Stimulated activated naive CD8-positive, alpha-beta T cell treated with anti-CD3 and anti-CD28 coated beads, Interleukin-15, Interleukin-2, amounts not matched to agents 100 ng/mL and 50 ng/mL, for 24 hours (primary cell): ENCODE measurements around the gene TYW1B.
"Not testable (repeated sequence)": the region's sequence is repeated elsewhere in the genome, so short reads cannot be mapped to it uniquely, and the experiment has no call there.

ENCODE experiments used
- H3K27ac Mint-ChIP-seq: one replicate; pipeline ENCODE4 v1.8.0; 2021; ENCODE audit warnings: mild to moderate bottlenecking, mixed read lengths
- H3K27me3 Mint-ChIP-seq: one replicate; pipeline ENCODE4 v1.8.0; 2021; ENCODE audit warnings: mixed read lengths
- H3K36me3 Mint-ChIP-seq: one replicate; pipeline ENCODE4 v1.8.0; 2021; ENCODE audit warnings: low read depth, mixed read lengths
- H3K4me1 Mint-ChIP-seq: one replicate; pipeline ENCODE4 v1.8.0; 2021; ENCODE audit warnings: low read depth, mixed read lengths
- H3K4me3 Mint-ChIP-seq: one replicate; pipeline ENCODE4 v1.8.0; 2021; ENCODE audit warnings: mild to moderate bottlenecking, mixed read lengths
- H3K9me3 Mint-ChIP-seq: one replicate; pipeline ENCODE4 v1.8.0; 2021; ENCODE audit warnings: mixed read lengths

Gene TYW1B

DNA sequence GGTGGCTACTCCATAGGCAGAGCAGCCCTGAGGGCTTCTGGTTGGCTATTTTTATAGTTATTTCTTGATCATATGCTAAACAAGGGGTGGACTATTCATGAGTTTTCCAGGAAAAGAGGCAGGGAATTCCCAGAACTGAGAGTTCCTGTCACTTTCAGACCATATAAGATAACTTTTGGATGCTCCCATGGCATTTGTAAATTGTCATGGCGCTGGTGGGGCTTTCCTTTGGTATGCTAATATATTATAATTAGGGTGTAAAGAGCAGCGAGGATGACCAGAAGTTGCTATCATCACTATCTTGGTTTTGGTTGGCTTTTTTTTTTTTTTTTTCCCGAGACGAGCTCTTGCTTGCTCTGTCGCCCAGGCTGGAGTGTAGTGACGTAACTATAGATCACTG, 272.8 kb downstream of the TYW1B start:
- not testable (repeated sequence) for H3K27ac Mint-ChIP-seq, H3K4me3 Mint-ChIP-seq, H3K27me3 Mint-ChIP-seq, H3K9me3 Mint-ChIP-seq, H3K36me3 Mint-ChIP-seq, H3K4me1 Mint-ChIP-seq

DNA sequence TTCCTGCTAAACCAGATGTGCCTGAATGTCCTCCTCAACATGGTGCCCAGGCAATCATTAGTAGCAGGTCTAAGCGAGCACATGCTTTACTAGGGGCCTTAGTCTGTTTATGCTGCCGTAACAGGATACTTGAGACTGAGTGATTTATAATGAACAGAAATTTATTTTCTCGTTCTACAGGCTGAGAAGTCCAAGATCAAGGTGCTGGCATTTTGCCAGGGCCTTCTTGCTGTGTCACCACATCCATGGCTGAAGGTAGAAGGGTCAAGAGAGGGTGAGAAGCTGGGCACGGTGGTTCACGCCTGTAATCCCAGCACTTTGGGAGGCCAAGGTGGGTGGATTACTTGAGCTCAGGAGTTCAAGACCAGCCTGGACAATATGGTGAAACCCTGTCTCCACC, 273.6 kb downstream of the TYW1B start:
- not testable (repeated sequence) for H3K4me1 Mint-ChIP-seq, H3K27ac Mint-ChIP-seq, H3K36me3 Mint-ChIP-seq, H3K4me3 Mint-ChIP-seq, H3K27me3 Mint-ChIP-seq, H3K9me3 Mint-ChIP-seq

DNA sequence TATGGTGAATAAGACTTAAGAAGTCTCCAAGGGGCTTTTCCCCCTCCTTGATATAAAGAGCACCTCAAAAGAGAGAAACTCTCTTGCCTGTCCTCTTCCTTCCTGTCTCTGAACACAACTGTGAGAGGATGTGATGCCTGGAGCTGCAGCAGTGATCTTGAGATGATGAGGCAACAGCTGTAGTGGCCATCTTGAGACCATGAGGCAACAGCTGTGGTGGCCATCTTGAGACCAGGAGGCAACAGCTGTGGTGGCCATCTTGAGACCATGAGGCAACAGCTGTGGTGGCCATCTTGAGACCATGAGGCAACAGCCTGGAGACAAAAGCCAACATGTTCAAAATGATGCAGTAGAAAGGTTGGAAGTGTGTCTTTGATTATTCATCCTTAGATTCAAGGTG, 277.5 kb downstream of the TYW1B start:
- H3K36me3 Mint-ChIP-seq, H3K9me3 Mint-ChIP-seq: not testable (repeated sequence)

DNA sequence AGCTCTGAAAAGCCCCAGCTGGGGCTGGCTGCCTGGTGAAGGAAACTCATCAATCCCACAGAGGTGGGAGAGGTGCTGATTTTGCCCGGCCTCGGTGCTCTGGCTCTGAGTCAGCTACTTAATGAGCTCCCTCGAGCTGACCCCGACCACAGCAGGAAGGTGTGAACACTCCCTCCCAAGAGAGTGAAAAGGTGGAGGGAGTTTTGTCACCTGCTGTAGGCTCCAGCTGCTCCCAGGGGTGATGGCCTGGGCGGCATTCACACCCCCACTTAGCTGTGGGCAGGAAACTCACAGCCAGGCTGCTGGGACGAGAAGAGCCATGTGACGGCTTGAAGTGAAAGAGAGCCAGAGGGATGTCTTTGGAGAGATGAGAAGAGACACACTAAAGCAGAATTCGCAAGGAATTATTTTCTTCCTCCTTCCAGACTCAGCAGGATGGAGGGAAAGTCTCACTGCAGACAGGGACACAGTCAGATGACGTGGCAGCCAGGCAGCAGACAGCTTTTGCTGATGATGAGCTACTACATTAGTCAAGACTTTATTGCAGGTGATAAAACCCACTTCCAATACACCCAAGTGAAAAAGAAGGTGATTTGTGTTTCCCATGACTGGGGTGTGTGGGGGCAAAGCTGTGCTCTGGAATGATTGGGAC, 281.3 kb downstream of the TYW1B start:
- H3K36me3 Mint-ChIP-seq, H3K27ac Mint-ChIP-seq, H3K4me3 Mint-ChIP-seq: not testable (repeated sequence)

More for the DNA sequence above, 277.5 kb downstream of the TYW1B start:
- H3K27ac Mint-ChIP-seq, H3K27me3 Mint-ChIP-seq, H3K4me3 Mint-ChIP-seq, H3K4me1 Mint-ChIP-seq: not testable (repeated sequence)

DNA sequence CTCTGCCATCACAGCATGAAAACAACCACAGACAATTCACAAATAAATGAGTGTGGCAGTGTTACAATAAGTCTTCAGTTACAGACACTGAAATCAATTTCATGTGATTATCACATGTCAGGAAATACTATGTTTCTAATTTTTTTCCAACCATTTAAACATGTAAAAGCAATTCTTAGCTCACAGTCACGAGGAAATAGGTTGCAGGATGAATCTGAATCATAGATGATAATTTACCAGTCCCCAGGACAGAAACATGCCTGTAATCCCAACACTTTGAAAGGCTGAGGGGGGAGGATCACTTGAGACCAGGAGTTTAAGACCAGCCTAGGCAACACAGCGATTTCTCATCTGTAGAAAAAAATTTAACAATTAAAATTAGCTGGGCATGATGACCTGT, 283.5 kb downstream of the TYW1B start:
- not testable (repeated sequence) for H3K9me3 Mint-ChIP-seq, H3K4me1 Mint-ChIP-seq, H3K4me3 Mint-ChIP-seq, H3K27me3 Mint-ChIP-seq, H3K36me3 Mint-ChIP-seq, H3K27ac Mint-ChIP-seq

More for the DNA sequence above, 281.3 kb downstream of the TYW1B start:
- not testable (repeated sequence) for H3K9me3 Mint-ChIP-seq, H3K27me3 Mint-ChIP-seq, H3K4me1 Mint-ChIP-seq

DNA sequence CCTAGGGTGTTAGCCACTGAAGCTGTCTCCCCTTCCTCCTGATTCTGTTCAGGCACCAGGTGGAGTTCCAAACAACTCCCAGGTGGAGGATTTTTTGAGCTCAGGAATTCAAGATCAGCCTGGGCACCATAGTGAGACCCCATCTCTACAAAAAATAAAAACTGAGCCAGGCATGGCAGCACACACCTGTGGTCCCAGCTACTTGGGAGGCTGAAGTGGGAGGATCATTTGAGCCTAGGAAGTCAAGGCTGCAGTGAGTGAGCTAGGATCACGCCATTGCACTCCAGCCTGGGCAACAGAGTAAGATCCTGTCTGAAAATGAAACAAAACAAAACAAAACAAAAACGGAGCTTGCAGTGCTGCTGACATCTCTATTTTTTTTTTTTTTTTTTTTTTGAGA, 287.1 kb downstream of the TYW1B start:
- Mint-ChIP-seq H3K27me3 (no peaks in the 10 kb centered on the region), H3K27ac (no peak overlapping the region), H3K4me1 (no peaks in the 10 kb centered on the region)

DNA sequence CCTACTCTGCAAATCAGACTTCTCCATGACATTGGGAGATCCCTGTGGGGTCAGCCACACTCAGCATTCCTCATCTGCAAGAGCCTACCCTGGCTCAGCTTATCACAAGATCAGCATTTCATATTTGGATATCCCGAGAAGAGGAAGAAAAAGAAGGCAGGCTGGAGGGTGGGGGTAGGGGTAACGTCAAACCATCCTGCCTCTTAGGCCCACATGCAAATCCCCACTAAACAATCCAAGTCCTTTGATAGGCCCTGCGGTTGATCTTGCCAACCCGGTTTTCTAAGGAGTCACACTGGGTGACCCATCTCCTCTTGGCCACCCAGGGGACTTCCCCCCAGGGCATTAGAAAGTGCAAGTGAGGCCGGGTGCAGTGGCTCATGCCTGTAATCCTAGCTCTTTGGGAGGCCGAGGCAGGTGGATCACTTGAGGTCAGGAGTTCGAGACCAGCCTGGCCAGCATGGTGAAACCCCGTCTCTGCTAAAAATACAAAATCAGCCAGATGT, 287.8 kb downstream of the TYW1B start:
- Mint-ChIP-seq H3K4me3 (no peak overlapping the region), H3K9me3 (no peaks in the 10 kb centered on the region), H3K36me3 (no peaks in the 10 kb centered on the region), H3K27ac (no peak overlapping the region), H3K27me3 (no peaks in the 10 kb centered on the region), H3K4me1 (no peaks in the 10 kb centered on the region)

More for the DNA sequence above, 287.1 kb downstream of the TYW1B start:
- Mint-ChIP-seq H3K36me3 (no peaks in the 10 kb centered on the region), H3K4me3 (no peak overlapping the region), H3K9me3 (no peaks in the 10 kb centered on the region)

DNA sequence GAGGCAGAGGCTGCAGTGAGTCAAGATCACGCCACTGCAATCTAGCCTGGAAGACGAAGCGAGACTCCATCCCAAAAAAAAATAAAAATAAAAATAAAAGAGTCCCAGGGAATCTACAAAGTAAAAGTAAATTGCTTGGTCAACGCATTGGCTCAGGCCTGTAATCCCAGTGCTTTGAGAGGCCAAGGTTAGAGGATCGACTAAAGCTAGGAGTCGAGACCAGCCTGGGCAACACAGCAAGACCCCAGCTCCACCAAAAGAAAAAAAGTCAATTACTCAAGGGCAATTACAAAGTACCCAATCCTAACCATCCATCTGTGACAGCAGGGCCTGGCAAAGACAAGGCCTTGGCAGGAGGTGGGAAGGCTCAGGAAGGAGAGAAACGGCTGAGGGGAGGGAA, 288.3 kb downstream of the TYW1B start:
- H3K4me1 Mint-ChIP-seq, result no peaks in the 10 kb centered on the region
- H3K27ac Mint-ChIP-seq, result no peak overlapping the region
- no peaks in the 10 kb centered on the region for H3K27me3 Mint-ChIP-seq
- H3K36me3 Mint-ChIP-seq, result no peaks in the 10 kb centered on the region
- no peaks in the 10 kb centered on the region for H3K9me3 Mint-ChIP-seq
- no peak overlapping the region for H3K4me3 Mint-ChIP-seq

DNA sequence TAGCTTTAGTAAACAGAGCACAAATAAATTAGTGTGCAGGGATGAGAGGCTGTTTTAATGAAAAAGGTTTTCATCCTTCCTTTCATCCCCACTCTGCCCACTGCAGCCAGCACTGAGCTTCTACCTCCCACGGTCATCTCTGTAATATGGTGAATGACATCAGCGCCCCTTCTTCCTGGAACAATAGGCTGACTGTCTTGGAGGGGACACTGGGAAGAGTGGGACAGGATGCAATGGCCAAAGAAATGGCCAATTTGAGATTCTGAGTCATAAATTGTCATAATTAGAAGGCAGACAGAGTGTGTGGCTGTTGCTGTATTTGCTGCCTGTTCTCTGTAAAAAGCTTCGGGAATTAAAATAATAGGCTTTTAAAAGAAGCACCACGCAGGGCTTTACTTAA, 289.1 kb downstream of the TYW1B start:
- Mint-ChIP-seq H3K9me3 (no peaks in the 10 kb centered on the region), H3K27ac (no peak overlapping the region), H3K27me3 (no peaks in the 10 kb centered on the region), H3K4me1 (no peaks in the 10 kb centered on the region), H3K4me3 (no peak overlapping the region), H3K36me3 (no peaks in the 10 kb centered on the region)

DNA sequence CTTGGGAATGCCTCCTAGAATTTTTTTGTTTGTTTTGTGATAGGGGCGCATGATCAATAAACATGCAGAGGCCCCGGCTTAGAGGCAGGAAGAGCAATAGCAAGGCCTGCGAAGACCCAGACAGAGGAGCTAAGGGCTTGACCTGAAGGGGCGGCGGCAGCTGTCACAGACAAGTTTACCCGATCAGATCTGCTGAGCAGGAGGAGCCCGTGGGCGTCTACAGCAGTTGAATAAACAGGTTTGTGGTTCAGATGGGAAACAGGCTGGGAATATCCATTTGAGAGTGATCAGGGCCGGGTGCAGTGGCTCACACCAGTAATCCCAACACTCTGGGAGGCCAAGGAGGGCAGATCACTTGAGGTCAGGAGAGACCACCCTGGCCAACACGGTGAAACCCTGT, 289.9 kb downstream of the TYW1B start:
- Mint-ChIP-seq H3K27me3 (no peaks in the 10 kb centered on the region), H3K4me3 (no peak overlapping the region), H3K4me1 (no peaks in the 10 kb centered on the region), H3K9me3 (no peaks in the 10 kb centered on the region), H3K27ac (no peak overlapping the region), H3K36me3 (no peaks in the 10 kb centered on the region)

DNA sequence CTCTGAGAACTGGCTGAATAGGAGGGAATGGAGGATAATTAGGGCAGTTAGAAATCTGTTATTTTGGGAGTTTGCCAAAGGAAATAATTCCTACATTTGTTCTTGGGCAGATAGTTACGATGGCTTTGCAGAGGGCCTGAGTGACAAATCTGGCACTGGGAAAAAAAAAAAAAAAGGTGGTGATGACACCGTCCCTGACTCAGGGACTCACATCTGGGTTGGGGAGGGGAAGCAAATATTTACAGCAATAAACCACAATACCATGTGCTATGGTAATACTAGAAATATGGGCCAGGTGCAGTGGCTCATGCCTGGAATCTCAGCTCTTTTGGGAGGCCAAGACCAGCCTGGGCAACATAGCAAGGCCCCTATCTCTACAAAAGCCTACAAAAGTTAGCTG, 292.0 kb downstream of the TYW1B start:
- H3K27ac Mint-ChIP-seq, H3K9me3 Mint-ChIP-seq, H3K4me3 Mint-ChIP-seq, H3K4me1 Mint-ChIP-seq, H3K27me3 Mint-ChIP-seq, H3K36me3 Mint-ChIP-seq: not testable (repeated sequence)

DNA sequence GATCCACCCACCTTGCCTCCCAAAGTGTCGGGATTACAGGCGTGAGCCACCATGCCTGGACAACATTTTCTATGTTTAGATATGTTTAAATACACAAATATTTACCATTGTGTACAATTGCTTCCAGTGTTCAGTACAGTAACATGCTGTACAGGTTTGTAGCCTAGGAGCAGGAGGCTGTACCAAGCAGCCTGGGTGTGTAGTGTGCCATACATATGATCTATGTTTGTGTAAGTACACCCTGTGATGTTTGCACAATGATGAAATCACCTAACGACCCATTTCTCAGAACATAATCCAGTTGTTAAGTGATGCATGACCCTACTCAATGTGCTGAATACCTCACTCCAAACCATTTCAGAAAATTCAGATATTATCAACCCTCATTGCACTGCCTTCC, 297.0 kb downstream of the TYW1B start:
- not testable (repeated sequence) for H3K4me1 Mint-ChIP-seq, H3K4me3 Mint-ChIP-seq, H3K36me3 Mint-ChIP-seq, H3K27me3 Mint-ChIP-seq, H3K9me3 Mint-ChIP-seq, H3K27ac Mint-ChIP-seq
